ENCODE results near the gene PHACTR3. TPM values are rescaled to one million over a fixed set of nuclear protein-coding genes. Genes with fewer than 3 reads are reported as not detected.

Gene PHACTR3
- total RNA-seq, 1 experiment from 2014 or later: not detected

DNA sequence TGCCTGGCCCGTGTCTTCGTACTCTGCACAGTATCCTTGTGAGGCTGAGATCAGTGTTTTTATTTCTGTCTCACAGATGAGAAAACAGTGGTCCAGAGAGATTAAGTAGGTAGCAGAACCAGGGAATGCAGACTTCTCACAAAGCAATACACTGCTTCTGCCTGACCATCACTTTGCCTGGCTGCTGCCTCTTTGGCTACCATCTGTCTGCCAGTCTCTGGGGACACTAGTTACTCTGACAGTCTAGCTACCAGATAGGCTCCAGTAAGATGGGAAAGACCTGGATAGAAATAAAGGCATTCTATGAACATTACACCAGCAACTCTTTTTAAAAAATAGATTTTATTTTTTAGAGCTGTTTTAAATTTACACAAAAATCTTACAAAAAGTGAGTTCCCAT is 96.9 kb downstream of the PHACTR3 start:
- H4K91ac ChIP-seq (ENCODE audit: insufficient read length, low read depth, low read length): no peak overlapping the region
- H3K4me2 ChIP-seq (ENCODE audit: insufficient read depth, insufficient read length, low read length): no peak overlapping the region
- DNase-seq: no peak
- H3K9me3 ChIP-seq (ENCODE audit: control insufficient read depth, low read depth, low read length): no peaks in the 10 kb centered on the region
- no peak overlapping the region for H3K9ac ChIP-seq (ENCODE audit: extremely low read depth, insufficient read length, low read length)
- Mint-ChIP-seq H3K4me3 (no peak overlapping the region), H3K27me3 (ENCODE audit: low read depth) (peaks cover 29% of the 10 kb centered on the region), H3K36me3 (ENCODE audit: insufficient read depth in 1 of 3, low read depth in 3 of 3) (peaks cover 0 to 6% (median 4%) of the 10 kb centered on the region in 3 experiments; a peak in 3 of 7 replicates), H3K27ac (no peak overlapping the region), H3K4me1 (peaks cover 0 to 2% of the 10 kb centered on the region in 2 experiments; a peak in 1 of 4 replicates), H3K9me3 (peaks cover 0 to 98% of the 10 kb centered on the region in 2 experiments; a peak in 2 of 5 replicates)
- no peak overlapping the region for H3K14ac ChIP-seq (ENCODE audit: insufficient read depth, low read length)
- no CpG with 5 or more reads among the region's 2 CpGs for WGBS (ENCODE audit: extremely low coverage, insufficient read length, low lambda C conversion rate)
- no peak overlapping the region for H2BK120ac ChIP-seq (ENCODE audit: low read depth, low read length, poor library complexity, severe bottlenecking)
- TF ChIP-seq, protein P1, sequence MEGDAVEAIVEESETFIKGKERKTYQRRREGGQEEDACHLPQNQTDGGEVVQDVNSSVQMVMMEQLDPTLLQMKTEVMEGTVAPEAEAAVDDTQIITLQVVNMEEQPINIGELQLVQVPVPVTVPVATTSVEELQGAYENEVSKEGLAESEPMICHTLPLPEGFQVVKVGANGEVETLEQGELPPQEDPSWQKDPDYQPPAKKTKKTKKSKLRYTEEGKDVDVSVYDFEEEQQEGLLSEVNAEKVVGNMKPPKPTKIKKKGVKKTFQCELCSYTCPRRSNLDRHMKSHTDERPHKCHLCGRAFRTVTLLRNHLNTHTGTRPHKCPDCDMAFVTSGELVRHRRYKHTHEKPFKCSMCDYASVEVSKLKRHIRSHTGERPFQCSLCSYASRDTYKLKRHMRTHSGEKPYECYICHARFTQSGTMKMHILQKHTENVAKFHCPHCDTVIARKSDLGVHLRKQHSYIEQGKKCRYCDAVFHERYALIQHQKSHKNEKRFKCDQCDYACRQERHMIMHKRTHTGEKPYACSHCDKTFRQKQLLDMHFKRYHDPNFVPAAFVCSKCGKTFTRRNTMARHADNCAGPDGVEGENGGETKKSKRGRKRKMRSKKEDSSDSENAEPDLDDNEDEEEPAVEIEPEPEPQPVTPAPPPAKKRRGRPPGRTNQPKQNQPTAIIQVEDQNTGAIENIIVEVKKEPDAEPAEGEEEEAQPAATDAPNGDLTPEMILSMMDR (conservative IDR thresholded peaks at IDR 0.05): no peak
- H3K27ac ChIP-seq (ENCODE audit: insufficient read length, low read depth, low read length): no peak overlapping the region
- H2AK5ac ChIP-seq (ENCODE audit: insufficient read length, low read length): no peak overlapping the region
- H3K4ac ChIP-seq (ENCODE audit: low read depth, low read length): no peak overlapping the region
- H3K79me2 ChIP-seq (ENCODE audit: insufficient read depth, low read length): no peaks in the 10 kb centered on the region
- H3K23ac ChIP-seq (ENCODE audit: insufficient read length, low read depth, low read length): no peak overlapping the region
- no peak overlapping the region for H3T11ph ChIP-seq (ENCODE audit: low read length)
- no peak overlapping the region for H2BK20ac ChIP-seq (ENCODE audit: low read depth, low read length, poor library complexity, severe bottlenecking)
- H3K56ac ChIP-seq (ENCODE audit: insufficient read length, low read depth, low read length): no peak overlapping the region
- no peak overlapping the region for H2BK5ac ChIP-seq (ENCODE audit: insufficient read length, low read length)
- no peaks in the 10 kb centered on the region for H4K20me1 ChIP-seq (ENCODE audit: control insufficient read depth, insufficient read depth, insufficient read length)
- no peaks in the 10 kb centered on the region; the same call in 1 of the 2 replicates for H3K4me1 ChIP-seq (ENCODE audit: insufficient read depth, low read length)
- no peak overlapping the region for H4K8ac ChIP-seq (replicated peaks; ENCODE audit: insufficient read length, low read depth, low read length)
- H3K79me1 ChIP-seq (ENCODE audit: insufficient read depth, low read depth, low read length, poor library complexity, severe bottlenecking): no peaks in the 10 kb centered on the region
- no peak overlapping the region for H4K5ac ChIP-seq (ENCODE audit: insufficient read length, low read depth, low read length)
- no peak overlapping the region for H3K18ac ChIP-seq (ENCODE audit: insufficient read length, low read depth, low read length)
- no peak overlapping the region for H2BK15ac ChIP-seq (ENCODE audit: low read depth, low read length)
- no peaks in the 10 kb centered on the region for H3K23me2 ChIP-seq (ENCODE audit: insufficient read length, low read depth, low read length, poor library complexity, severe bottlenecking)
- no peak overlapping the region for H2BK12ac ChIP-seq (ENCODE audit: insufficient read length, low read depth, low read length)
- no peaks in the 10 kb centered on the region for H3K27me3 ChIP-seq (ENCODE audit: insufficient read depth, low read length)
- no peak overlapping the region for H2AFZ ChIP-seq (ENCODE audit: low read length)

All from H9 (cell line).